ENCODE results near the gene KTI12.
A peak's percentile ranks its signal among the peaks of the same experiment; 100 is the strongest.

Gene KTI12

DNA sequence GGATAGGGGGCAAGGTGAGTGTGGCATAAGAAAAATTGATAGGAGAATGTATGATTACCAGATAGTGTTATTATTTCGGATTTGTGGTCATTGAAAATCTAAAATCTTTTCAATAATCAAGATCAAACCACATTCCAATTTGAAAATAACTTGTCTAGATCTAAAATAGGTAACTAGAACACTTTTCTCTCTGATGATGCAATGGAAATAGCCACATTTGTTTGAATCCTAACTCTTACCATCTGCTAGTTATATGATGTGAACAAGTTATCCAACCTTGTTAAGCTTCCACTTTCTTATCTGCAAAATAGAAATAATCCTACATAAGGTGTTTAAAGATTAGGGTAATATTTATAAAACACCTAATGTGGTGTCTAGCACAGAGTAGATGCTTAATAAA lies 26.3 kb upstream of the KTI12 start:
- TF ChIP-seq, protein P1, sequence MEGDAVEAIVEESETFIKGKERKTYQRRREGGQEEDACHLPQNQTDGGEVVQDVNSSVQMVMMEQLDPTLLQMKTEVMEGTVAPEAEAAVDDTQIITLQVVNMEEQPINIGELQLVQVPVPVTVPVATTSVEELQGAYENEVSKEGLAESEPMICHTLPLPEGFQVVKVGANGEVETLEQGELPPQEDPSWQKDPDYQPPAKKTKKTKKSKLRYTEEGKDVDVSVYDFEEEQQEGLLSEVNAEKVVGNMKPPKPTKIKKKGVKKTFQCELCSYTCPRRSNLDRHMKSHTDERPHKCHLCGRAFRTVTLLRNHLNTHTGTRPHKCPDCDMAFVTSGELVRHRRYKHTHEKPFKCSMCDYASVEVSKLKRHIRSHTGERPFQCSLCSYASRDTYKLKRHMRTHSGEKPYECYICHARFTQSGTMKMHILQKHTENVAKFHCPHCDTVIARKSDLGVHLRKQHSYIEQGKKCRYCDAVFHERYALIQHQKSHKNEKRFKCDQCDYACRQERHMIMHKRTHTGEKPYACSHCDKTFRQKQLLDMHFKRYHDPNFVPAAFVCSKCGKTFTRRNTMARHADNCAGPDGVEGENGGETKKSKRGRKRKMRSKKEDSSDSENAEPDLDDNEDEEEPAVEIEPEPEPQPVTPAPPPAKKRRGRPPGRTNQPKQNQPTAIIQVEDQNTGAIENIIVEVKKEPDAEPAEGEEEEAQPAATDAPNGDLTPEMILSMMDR (IDR thresholded peaks at IDR 0.05; ENCODE audit: insufficient read depth, low read depth, low read length, missing control alignments), result no peak
- DNase-seq (ENCODE audit: low read depth), result no peak

DNA sequence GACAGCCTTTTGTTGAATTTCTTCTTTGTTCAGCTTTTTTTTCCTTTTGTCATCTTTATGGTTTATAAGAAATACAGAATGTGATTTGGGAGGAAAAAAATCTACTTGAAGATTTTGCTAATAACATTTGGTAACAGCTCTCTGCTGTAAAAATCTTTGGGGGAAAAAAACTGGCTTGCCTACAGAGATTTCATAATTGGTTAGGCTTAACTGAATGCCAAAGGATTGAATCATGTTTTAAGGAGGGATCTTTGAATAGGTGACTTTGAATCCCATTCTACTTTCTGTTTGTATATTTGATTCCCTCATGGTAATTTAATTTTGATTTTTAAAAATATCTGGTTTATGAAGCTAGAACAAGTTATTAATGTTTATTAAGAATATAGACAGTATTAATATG lies 25.7 kb upstream of the KTI12 start:
- DNase-seq (ENCODE audit: low read depth), result peak; percentile 61
- TF ChIP-seq, protein P1 (IDR thresholded peaks at IDR 0.05; ENCODE audit: insufficient read depth, low read depth, low read length, missing control alignments), result no peak
- no peak overlapping the region for H3K4me3 ChIP-seq (ENCODE audit: low read length)

More for the DNA sequence above, 26.3 kb upstream of the KTI12 start:
- no peak overlapping the region for H3K4me3 ChIP-seq (ENCODE audit: low read length)

DNA sequence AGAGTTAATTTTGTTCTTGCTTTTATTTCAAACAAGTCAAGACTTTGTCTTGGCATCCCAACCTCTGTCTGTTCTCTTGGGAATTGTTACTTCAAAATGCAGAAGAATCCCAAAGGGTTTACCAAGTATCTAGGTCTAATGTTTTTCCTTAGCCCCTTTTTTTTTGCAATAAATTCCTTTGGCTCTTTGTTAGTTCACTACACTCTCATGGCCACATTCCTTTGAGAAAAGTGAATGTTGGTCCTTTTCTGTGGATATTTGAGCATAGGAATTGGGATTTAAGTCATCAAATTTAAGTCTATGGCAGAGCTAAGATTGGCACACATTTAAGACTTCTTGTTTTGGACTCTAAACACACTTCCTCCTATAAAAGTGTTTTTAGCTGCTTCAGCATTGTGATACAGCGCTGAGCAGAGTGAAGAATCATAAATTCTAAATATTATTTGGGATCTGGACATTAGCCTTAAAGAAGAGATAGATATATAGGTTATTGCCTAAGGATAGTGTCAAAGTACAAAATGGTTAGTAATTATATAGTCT lies 24.3 kb upstream of the KTI12 start:
- TF ChIP-seq, protein P1 (IDR thresholded peaks at IDR 0.05; ENCODE audit: insufficient read depth, low read depth, low read length, missing control alignments), result no peak
- peak overlapping the region; percentile 87 for H3K4me3 ChIP-seq (ENCODE audit: low read length)
- no peak for DNase-seq (ENCODE audit: low read depth)

DNA sequence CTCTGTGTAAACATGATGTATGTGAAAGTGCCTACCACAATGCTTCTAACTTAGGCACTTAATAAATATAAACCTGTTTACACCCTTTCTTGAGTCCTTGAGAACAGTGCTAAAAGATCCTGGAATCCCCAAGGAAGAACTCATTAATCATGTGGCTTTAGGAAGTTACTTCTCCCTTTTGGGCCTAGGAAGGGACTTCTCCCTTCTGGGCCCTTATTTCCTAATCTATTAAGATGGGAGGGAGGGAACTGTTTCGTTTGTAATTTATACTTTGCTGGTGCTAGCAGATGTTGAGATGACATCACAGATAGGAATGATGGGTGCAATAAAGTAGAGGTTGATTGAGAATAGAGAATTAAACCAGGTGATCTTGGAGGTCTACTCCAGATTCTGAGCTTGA lies 23.6 kb upstream of the KTI12 start:
- TF ChIP-seq, protein P1 (IDR thresholded peaks at IDR 0.05; ENCODE audit: insufficient read depth, low read depth, low read length, missing control alignments), result no peak
- peak; percentile 27 for DNase-seq (ENCODE audit: low read depth)
- H3K4me3 ChIP-seq (ENCODE audit: low read length), result peak overlapping the region; percentile 87

DNA sequence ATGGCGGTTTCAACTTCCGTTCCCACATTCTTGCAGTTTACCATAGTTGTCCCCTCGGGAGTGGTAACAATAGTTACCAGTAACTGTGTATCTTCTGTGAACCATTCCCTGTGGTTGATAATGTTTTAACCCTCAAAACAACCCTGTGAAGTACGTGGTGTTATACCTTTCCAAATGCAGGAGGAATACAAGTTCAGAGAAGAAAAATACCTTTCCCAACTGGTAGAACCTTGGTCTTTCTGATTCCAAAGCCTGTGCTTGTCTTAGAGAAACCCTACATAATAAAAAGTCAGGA lies 23.3 kb upstream of the KTI12 start:
- peak overlapping the region; percentile 87 for H3K4me3 ChIP-seq (ENCODE audit: low read length)
- TF ChIP-seq, protein P1 (IDR thresholded peaks at IDR 0.05; ENCODE audit: insufficient read depth, low read depth, low read length, missing control alignments), result no peak
- no peak for DNase-seq (ENCODE audit: low read depth)

DNA sequence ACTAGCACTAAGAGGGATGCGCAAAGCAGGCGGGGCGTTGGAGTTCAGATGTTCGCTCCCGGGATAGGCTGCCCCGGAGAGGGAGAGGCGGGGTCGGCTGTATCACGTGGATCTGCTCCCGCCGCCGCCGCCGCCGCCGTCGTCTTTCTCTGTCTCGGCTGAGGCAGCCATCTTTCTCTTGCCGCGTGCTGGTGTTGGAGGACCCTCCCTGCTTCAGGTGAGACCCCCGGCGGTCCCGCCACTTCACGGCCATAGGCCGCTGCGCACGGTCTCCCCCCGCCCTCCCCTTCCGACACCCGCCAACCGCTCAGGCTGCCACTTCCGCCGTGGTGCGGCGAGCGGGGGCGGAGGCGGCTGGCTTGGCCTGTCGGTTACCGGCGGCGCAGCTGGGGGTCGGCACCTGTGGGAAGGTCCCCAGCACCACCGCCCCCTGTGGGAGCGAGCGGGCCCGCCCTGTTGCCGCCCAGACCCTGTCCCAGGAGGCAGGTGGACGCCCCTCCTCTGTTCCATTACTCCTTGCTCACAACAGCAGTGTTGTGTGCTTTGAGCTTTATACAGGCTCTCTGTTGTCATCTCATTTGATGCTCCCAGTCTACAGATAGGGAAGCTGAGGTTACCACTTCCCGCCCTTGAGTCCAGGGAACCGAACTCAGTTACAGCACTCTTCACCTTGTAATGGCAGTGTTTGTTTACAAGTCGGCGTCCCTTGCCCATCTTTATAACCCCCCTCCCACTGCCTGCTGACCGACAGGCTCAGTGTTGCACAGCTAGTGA lies 22.7 kb upstream of the KTI12 start, which contains the start of gene BTF3L4:
BTF3L4 (plus strand) TSS at position 133 of the 774 bp plus-strand sequence. CDS start 3,553 bp downstream, outside the sequence.
- TF ChIP-seq, protein P1 (IDR thresholded peaks at IDR 0.05; ENCODE audit: insufficient read depth, low read depth, low read length, missing control alignments), result no peak
- DNase-seq (ENCODE audit: low read depth), result peak; percentile 96

DNA sequence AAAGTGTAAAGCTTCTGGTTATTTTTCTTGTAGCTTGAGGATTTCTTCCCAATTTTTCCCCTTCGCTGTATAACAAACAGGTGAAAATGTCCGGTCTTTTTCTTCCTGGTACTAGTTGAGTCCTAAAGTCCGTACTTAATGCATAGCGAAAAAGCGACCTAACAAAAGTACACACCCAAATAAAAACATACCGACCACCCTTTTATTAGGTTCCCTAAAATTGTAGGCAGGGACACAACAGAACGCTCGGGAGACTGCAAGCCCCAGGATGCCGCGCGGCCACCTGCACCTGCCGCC lies 22.2 kb upstream of the KTI12 start:
- H3K4me3 ChIP-seq (ENCODE audit: low read length), result peak overlapping the region; percentile 87
- no peak for DNase-seq (ENCODE audit: low read depth)
- TF ChIP-seq, protein P1 (IDR thresholded peaks at IDR 0.05; ENCODE audit: insufficient read depth, low read depth, low read length, missing control alignments), result no peak

More for the DNA sequence above, 22.7 kb upstream of the KTI12 start, which contains the start of gene BTF3L4:
- peak within 1 kb of the TSS; percentile 87 for H3K4me3 ChIP-seq (ENCODE audit: low read length)
